ENCODE data around the gene C2orf68.

The C2orf68 gene

DNA sequence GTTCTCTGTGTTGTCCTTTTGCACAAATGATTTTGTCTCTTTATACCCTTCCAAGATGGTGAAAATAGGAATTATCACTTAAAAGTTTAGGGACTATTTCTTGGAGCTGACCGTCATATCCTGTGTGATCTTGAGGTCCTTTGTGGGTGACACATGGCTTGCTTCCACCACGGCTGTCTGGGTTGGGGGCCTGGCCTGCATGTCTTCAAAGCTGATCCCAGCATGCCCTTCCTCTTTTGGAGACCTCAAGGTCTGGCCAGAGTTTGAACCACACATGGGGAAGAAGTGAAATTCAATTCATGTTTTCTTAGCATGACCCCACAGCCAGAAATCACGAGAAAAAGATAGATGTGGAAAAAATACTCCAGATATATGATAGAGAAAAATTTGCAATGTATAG lies 42.1 kb upstream of the C2orf68 start:
- no peak for DNase-seq (ENCODE audit: low spot score)
- TF ChIP-seq, protein P1, sequence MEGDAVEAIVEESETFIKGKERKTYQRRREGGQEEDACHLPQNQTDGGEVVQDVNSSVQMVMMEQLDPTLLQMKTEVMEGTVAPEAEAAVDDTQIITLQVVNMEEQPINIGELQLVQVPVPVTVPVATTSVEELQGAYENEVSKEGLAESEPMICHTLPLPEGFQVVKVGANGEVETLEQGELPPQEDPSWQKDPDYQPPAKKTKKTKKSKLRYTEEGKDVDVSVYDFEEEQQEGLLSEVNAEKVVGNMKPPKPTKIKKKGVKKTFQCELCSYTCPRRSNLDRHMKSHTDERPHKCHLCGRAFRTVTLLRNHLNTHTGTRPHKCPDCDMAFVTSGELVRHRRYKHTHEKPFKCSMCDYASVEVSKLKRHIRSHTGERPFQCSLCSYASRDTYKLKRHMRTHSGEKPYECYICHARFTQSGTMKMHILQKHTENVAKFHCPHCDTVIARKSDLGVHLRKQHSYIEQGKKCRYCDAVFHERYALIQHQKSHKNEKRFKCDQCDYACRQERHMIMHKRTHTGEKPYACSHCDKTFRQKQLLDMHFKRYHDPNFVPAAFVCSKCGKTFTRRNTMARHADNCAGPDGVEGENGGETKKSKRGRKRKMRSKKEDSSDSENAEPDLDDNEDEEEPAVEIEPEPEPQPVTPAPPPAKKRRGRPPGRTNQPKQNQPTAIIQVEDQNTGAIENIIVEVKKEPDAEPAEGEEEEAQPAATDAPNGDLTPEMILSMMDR (IDR thresholded peaks at IDR 0.05; ENCODE audit: extremely low read depth, missing control alignments), result no peak

DNA sequence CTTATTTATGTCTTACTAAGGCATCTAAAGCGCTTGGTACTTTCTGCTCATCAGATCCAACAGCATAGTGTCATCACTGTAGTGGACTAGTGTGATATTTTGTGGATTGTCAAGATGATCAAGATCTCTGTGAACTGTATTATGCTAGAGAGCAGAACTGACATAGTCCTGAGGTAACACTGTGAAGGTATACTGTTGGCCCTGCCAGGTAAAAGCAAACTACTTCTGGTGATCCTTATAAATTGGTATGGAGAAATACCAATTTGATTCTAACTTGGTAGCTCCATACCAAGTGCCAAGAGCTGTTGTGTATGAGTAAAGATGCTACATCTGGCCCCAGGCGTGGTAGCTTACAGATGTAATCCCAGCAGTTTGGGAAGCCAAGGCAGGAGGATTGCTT lies 40.2 kb upstream of the C2orf68 start:
- TF ChIP-seq, protein P1 (IDR thresholded peaks at IDR 0.05; ENCODE audit: extremely low read depth, missing control alignments), result no peak
- DNase-seq (ENCODE audit: low spot score), result no peak

DNA sequence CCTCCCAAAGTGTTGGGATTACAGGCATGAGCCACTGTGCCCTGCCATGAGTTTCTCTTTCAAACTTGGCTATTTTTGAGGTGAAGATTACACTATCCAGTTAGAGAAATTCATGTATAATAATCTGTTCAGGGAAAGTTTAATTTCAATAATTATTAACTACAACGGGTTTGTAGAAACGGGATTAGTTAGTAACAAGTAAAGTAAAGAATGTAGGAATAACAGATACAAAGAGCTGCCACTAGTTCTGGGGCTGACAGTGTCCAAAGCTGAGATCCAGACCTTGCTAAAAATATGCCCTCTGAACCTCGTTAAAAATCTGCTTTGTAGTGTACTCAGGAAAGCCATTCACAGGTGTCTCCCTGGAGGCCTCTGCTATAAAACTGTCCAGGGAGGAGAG lies 39.2 kb upstream of the C2orf68 start:
- TF ChIP-seq, protein P1 (IDR thresholded peaks at IDR 0.05; ENCODE audit: extremely low read depth, missing control alignments), result no peak
- no peak for DNase-seq (ENCODE audit: low spot score)

DNA sequence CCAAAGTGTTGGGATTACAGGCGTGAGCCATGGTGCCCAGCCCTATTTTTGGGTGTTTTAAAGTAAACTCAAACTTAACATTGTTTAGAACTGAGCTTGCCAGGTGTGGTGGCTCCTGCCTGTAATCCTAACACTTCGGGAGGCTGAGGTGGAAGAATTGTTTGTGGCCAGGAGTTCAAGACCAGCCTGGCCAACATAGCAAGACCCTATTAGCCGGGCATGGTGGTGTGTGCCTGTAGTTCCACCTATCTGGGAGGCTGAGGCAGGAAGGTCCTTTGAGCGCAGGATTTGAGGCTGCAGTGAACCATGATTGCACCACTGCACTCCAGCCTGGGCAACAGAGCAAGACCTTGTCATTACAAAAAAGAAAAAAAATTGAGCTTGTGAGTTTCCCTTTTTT lies 38.6 kb upstream of the C2orf68 start:
- TF ChIP-seq, protein P1 (IDR thresholded peaks at IDR 0.05; ENCODE audit: extremely low read depth, missing control alignments), result no peak
- no peak for DNase-seq (ENCODE audit: low spot score)

DNA sequence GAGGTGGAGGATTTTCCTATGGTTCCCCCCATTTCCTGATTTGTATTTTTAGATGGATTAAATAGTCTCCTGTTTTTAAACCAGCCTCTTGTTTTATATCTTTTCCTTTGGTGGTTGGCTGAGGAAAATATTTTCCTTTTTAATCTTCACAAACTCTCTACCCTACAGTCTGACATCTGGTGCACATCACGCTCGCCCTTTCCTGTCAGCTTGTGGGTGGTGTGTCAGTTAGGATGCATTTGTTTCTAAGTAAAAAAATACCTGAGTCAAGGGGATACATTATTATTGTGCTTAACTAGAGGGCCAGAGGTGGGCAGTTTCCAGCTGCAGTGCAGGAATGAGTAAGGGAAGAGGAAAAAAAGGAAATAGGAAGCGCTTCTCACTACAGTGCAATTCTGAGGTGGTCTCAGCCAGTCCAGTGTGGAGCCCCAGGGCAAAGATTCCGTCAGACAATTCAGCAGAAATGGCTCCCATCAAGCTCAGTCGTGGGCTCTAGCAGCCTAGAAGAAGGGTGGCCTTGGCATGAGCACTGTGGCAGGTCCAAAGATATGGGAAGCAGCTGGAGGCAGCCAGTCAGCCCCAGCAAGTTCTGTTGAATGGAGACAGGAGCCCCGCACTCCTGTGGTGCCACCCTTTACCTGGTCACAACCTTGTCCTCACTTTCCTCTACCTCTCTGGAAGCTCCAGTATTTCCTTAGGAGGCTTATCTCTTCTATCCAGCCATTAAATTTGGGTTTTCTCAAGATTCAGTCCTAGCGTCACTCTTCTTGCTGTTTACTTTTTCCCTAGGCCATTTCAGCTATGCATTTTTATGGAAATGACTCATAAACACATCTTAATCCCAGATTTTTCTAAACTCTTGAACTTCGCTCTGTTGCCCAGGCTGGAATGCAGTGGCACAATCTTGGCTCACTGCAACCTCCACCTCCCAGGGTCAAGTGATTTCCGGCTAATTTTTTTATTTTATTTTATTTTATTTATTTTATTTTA lies 37.6 kb upstream of the C2orf68 start:
- DNase-seq (ENCODE audit: low spot score), result no peak
- TF ChIP-seq, protein P1 (IDR thresholded peaks at IDR 0.05; ENCODE audit: extremely low read depth, missing control alignments), result no peak

DNA sequence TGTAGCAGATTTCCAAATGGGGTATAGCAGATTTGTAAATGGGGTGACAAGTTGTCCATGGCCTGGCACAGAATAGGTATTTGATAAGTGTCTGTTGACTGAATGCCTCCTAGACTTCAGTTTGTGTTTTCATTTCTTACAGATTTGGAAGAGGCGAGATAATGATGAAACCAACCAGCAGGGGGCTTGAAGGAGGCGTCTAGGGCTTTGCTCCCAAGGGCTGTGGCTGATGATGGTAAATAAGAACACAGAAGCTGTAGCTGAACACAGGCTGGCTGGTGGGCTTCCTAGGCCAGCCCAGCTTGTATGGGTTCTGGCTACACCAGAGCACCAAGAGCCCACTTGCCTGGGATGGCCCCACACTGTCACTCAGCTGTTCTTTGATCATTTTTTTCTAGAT lies 36.8 kb upstream of the C2orf68 start:
- no peak for DNase-seq (ENCODE audit: low spot score)
- TF ChIP-seq, protein P1 (IDR thresholded peaks at IDR 0.05; ENCODE audit: extremely low read depth, missing control alignments), result no peak

DNA sequence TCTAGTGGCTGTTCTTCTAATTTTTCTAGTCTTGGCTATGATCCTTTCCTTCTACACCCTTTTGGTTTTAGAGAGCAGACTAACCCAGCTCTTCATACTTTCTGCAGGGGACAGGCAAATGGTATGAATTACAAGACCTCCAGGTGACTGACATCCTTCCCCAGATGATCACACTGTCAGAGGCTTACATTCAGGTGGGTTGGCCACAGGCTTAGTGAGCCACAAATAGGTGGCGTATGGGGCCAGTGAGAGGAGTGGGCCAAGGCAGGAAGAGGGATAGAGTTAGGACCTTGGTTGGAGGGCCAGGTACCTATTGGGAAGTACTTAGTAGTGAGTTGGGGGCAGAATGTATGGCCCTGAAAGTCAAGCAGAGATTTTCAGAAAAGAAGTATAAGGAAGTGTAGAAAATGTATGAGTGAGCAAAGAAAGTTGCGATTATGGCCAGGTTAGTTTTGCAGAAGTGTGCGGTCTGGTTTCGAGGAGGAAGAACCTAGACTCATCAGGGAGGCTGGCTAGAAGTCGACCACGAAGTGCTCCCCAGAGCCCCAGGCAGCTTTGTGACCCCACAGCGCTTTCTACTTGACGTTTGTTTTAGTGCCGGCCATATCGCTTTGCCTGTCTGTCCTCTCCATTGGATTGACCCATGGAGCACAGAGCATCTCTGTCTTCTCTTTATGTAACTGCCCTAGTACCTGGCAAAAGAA lies 36.1 kb upstream of the C2orf68 start:
- DNase-seq (ENCODE audit: low spot score), result peak; percentile 54
- TF ChIP-seq, protein P1 (IDR thresholded peaks at IDR 0.05; ENCODE audit: extremely low read depth, missing control alignments), result no peak

Data from GM20000 (cell line).